Activated CD8-positive, alpha-beta memory T cell treated with anti-CD3 and anti-CD28 coated beads for 36 hours (primary cell): Measurements from ENCODE around the gene FRMPD1. TPM values are rescaled to one million over a fixed set of nuclear protein-coding genes. Genes with fewer than 3 reads are reported as not detected.
"Not testable (repeated sequence)": the region's sequence is repeated elsewhere in the genome, so short reads cannot be mapped to it uniquely, and the experiment has no call there.

Experiments used
- CTCF ChIA-PET: fragments of 350-600 bp; sonication (Branson Sonifier 250); formaldehyde crosslinking; loops from one replicate; lab custom pipeline; 2021; ENCODE audit warnings: antibody characterized with exemption; lab: Charles Lee
- POLR2A ChIA-PET: fragments of 350-600 bp; sonication (Branson Sonifier 250); formaldehyde crosslinking; loops from one replicate; lab custom pipeline; 2021; ENCODE audit warnings: antibody characterized with exemption; lab: Charles Lee
- total RNA-seq, 2 experiments: library from RNA; stranded (reverse); gene quantifications; one replicate each; pipeline ENCODE4 v1.2.3, GENCODE V29; 2021

The FRMPD1 gene
- total RNA-seq, 2 experiments from 2014 or later: not detected

GRCh38 chr9:37758747-37759146 lies 108.0 kb downstream of the FRMPD1 start:
- CTCF ChIA-PET: no interaction called here

GRCh38 chr9:37760416-37761161 lies 109.8 kb downstream of the FRMPD1 start:
- POLR2A ChIA-PET: no interaction called here
- CTCF ChIA-PET: interaction anchor here (0.7 kb wide), 1 partner anchor 13 kb away, joined by 3 read pairs; no protein-coding TSS in a partner anchor

More at GRCh38 chr9:37758747-37759146, 108.0 kb downstream of the FRMPD1 start:
- POLR2A ChIA-PET: interaction anchor here (1.1 kb wide), 1 partner anchor 167 kb away, joined by 3 read pairs; the partner anchor contains the start of gene TOMM5

DNA sequence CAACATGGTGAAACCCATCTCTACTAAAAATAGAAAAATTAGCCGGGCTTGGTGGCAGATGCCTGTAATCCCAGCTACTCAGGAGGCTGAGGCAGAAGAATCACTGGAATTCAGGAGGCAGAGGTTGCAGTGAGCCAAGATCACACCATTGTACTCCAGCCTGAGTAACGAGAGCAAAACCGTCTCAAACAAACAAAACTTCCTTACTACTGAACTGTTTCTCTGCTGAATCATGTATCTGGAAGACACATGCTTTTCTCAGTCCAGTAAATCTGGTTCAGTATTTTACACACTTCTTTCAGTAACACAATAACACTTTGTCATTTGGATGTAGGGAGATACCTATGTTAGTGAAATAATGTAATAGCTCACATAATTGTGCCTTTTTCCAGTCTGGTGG lies 110.8 kb downstream of the FRMPD1 start:
- POLR2A ChIA-PET: no interaction called here
- CTCF ChIA-PET: no interaction called here

DNA sequence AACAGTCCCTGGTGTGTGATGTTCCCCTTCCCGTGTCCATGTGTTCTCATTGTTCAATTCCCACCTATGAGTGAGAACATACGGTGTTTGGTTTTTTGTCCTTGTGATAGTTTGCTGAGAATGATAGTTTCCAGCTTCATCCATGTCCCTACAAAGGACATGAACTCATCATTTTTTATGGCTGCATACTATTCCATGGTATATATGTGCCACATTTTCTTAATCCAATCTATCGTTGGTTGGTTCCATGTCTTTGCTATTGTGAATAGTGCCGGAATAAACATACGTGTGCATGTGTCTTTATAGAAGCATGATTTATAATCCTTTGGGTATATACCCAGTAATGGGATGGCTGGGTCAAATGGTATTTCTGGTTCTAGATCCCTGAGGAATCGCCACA lies 114.5 kb downstream of the FRMPD1 start:
- CTCF ChIA-PET, POLR2A ChIA-PET: not testable (repeated sequence)

DNA sequence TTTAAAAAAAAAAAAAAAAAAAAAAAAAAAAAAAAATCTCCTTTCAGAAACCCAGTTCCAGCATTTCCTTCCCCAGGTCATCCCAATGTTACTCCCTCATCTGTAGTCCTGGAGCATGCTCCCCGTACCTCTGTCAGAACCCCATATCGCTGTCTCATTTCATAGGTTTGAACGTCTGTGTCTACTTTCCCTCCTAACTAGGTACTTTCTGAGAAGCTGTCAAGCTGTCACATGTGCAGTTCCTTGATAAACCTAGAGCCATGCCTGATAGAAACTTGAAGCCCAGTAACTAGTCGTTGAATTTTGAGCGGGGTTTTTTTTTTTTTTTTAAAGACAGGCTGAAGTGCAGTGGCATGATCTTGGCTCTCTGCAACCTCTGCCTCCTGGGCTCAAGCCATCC lies 118.6 kb downstream of the FRMPD1 start:
- ChIA-PET POLR2A (no interaction called here), CTCF (no interaction called here)

GRCh38 chr9:37769995-37770394 lies 119.2 kb downstream of the FRMPD1 start:
- ChIA-PET CTCF (no interaction called here), POLR2A (no interaction called here)

DNA sequence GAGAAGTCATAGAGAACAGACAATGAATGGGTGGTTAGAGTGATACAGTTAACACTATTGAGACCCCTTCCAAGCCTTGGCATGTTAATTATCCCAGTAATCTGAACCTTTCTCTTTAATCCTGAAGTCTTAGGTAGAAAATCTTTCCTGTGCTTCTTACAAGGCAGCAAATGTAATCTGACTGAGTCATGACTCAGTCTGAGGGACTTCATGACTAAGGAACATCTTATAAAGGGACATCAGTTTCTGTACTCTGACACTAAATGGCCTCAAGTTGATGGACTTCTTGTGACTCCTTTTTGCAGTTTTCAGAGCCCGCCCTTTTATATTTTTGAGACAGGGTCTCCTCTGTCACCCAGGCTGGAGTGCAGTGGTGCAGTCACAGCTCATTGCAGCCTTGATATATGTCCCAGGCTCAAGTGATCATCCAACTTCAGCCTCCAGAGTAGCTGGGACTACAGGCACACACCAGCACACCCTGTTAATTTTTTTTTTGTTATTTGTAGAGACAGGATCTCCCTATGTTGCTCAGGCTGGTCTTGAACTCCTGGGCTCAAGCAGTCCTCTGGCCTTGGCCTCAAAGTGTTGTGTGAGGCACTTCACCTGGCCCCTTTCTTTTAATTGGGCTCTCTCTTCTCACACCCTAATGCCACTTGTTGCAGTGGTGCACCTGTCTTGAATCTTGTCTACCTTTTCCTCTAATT lies 124.6 kb downstream of the FRMPD1 start:
- CTCF ChIA-PET: interaction anchor here (1.4 kb wide), 1 partner anchor 9 kb away, joined by 4 read pairs; the partner anchor contains the start of gene EXOSC3
- POLR2A ChIA-PET: interaction anchor here (1.0 kb wide), 1 partner anchor 38 kb away, joined by 3 read pairs; no protein-coding TSS in a partner anchor

DNA sequence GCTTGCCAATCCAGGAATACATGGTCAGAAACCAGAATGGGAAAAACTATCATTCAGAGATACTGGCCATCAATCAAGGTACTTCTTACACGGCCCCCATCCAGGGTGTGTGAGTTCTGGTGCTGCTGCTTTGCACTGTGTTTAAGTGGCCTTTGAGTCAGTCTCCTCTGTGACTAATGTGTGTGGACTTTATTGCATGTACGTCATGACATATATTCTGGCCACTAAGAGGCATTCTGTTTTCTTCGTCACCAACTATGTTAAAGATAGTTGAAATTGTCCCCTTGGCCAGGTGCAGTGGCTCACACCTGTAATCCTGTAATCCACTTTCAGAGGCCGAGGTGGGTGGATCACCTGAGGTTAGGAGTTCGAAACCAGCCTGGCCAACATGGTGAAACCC lies 125.6 kb downstream of the FRMPD1 start:
- ChIA-PET POLR2A (no interaction called here), CTCF (no interaction called here)

DNA sequence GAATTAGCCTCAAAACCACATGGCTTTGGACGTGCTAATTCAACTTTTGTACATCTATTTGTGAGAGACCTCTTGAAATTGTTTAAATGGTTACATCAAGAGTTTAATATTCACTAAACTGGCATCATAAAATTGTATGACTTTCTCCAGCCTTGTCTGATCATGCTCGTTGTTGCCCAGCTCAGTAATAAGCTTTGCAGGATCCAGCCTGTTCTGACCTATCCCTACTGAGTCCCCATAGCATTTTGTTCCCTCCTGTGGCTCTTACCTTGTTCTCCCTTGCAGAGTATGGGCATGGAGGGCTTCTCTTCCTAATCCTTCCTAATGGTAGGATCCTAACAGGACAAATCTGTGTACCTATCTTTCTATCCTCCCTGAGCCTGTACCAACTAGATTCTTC lies 127.8 kb downstream of the FRMPD1 start:
- POLR2A ChIA-PET: no interaction called here
- CTCF ChIA-PET: interaction anchor here (1.2 kb wide), 1 partner anchor 22 kb away, joined by 3 read pairs; the partner anchor contains the start of gene DCAF10

DNA sequence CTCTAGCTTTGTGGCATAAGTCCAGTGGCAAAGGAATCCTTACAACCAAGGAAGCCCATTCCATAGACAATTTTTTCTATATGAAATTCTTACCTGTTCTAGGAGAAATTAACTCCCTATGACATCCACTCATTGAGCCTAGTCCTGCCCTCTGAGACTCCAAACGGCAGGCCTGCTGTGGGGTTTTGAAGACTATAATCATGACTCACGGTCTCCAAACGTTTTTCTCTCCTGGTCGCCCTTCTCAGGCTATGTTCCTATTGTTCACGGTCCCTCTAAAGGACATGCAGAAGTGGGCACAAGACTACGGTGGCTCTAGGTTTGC lies 133.5 kb downstream of the FRMPD1 start:
- ChIA-PET POLR2A (interaction anchor here (0.6 to 2.3 kb wide), 3 partner anchors 13 to 23 kb away, joined by 4 to 19 read pairs (median 6); partner anchors contain the start of gene DCAF10), CTCF (interaction anchor here (0.8 to 1.7 kb wide), 5 partner anchors 9 to 303 kb away, joined by 3 to 5 read pairs (median 4); partner anchors contain the start of genes DCAF10 and TOMM5)

GRCh38 chr9:37784616-37785483 lies 134.1 kb downstream of the FRMPD1 start, which contains the start of gene EXOSC3:
EXOSC3 (minus strand) TSS chr9:37785064; CDS start chr9:37785044, 20 bp downstream.
- POLR2A ChIA-PET: interaction anchor here (1.6 to 2.3 kb wide), 2 partner anchors 13 to 16 kb away, joined by 4 to 19 read pairs; partner anchors contain the start of gene DCAF10

DNA sequence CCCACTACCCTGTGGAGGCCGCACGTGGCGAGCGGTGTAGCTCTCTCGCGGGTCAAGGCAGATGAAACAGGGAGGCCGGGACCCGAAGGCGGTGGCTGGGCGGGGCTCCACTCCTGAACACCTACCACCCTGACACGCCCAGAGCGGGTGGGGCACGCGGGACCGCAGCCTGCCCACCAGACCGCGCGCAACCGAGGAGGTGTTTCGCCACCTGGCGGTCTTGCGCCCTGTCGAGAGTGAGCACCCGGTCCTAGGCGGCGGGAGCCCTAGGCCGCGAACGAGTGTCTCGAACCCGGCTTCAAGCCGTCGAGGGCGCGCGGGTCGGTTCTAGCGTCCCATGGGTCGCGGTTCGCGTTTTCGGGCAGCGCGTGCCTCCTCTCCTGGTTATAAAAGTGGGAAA lies 136.3 kb downstream of the FRMPD1 start:
- CTCF ChIA-PET: no interaction called here
- POLR2A ChIA-PET: no interaction called here

More at GRCh38 chr9:37784616-37785483, 134.1 kb downstream of the FRMPD1 start, which contains the start of gene EXOSC3:
- CTCF ChIA-PET: interaction anchor here (0.8 to 1.7 kb wide), 5 partner anchors 10 to 304 kb away, joined by 3 to 5 read pairs (median 4); partner anchors contain the start of genes DCAF10 and TOMM5

- ChIA-PET CTCF (no interaction called here), POLR2A (no interaction called here)
These were observed 137.6 kb downstream of the FRMPD1 start for GRCh38 chr9:37788332-37788731.

DNA sequence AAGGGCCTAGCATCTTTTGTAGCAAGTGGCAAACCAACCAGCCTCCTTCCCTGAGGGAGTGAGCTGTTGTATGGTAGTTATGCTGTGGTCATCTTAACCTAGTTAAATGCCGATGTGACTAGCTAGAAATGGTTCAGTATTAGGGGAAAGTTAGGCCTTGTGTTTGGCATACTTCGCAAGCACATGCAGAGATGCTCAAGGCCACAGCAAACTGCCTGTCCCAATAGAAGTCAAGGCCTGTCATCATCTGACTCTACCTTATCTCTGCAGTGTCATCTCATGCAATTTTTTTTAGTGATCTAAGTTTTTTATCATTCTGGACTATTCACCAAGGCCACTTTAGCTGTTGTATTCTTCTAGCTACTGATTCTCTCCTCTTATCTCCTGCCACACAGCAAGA lies 139.3 kb downstream of the FRMPD1 start:
- ChIA-PET POLR2A (no interaction called here), CTCF (no interaction called here)

- ChIA-PET POLR2A (no interaction called here), CTCF (no interaction called here)
These were observed 141.4 kb downstream of the FRMPD1 start for GRCh38 chr9:37792122-37792521.

- POLR2A ChIA-PET: no interaction called here
These were observed 145.5 kb downstream of the FRMPD1 start for GRCh38 chr9:37796232-37796631.

More at GRCh38 chr9:37796232-37796631, 145.5 kb downstream of the FRMPD1 start:
- CTCF ChIA-PET: no interaction called here
